Natural killer cell (primary cell): ENCODE results near the gene HIGD1C. TPM values are rescaled to one million over a fixed set of nuclear protein-coding genes. Genes with fewer than 3 reads are reported as not detected.
"Not testable (repeated sequence)": the region's sequence is repeated elsewhere in the genome, so short reads cannot be mapped to it uniquely, and the experiment has no call there.

ENCODE experiments used
- ATAC-seq, 3 donors: fragments of 150-1000 bp in 2 of 3; fragments of 200-7000 bp in 1 of 3; cut with Tn5 transposase; 1 replicate in 1 of 3; 2 replicates in 2 of 3; pipeline ENCODE4 v1.10.0; 2021; ENCODE audit warnings: mild to moderate bottlenecking in 2 of 3, moderate library complexity in 2 of 3
- DNase-seq, 2 donors: peaks; one replicate each; pipeline versions ENCODE4 v3.0.0 to v3.0.0-alpha.2; 2013 to 2021; ENCODE audit warnings: mixed read lengths in 1 of 2
- H3K27ac ChIP-seq: one replicate; pipeline ENCODE4 v1.5.1; 2013; ENCODE audit warnings: mild to moderate bottlenecking, low read length
- H3K27me3 ChIP-seq: one replicate; pipeline ENCODE4 v1.6.1; 2013; ENCODE audit warnings: low read length; ENCODE audit not compliant: control insufficient read depth, insufficient read depth
- H3K36me3 ChIP-seq: one replicate; pipeline ENCODE4 v1.6.1; 2013; ENCODE audit warnings: low read length; ENCODE audit not compliant: control insufficient read depth, insufficient read depth
- H3K4me1 ChIP-seq: one replicate; pipeline ENCODE4 v1.6.1; 2013; ENCODE audit warnings: low read length; ENCODE audit not compliant: control insufficient read depth, insufficient read depth
- H3K4me3 ChIP-seq: one replicate; pipeline ENCODE4 v1.5.1; 2013; ENCODE audit warnings: low read length
- H3K9me3 ChIP-seq: one replicate; pipeline ENCODE4 v1.6.1; 2013; ENCODE audit warnings: low read length; ENCODE audit not compliant: control insufficient read depth, insufficient read depth
- H3K27ac Mint-ChIP-seq, 2 donors: one replicate each; pipeline ENCODE4 v1.8.0; 2022; ENCODE audit warnings: mild to moderate bottlenecking in 2 of 2, mixed read lengths in 2 of 2, moderate library complexity in 1 of 2
- H3K27me3 Mint-ChIP-seq, 2 donors: one replicate each; pipeline ENCODE4 v1.8.0; 2022; ENCODE audit warnings: low read depth in 2 of 2, mixed read lengths in 2 of 2
- H3K36me3 Mint-ChIP-seq: one replicate; pipeline ENCODE4 v1.8.0; 2022; ENCODE audit warnings: mixed read lengths
- H3K4me1 Mint-ChIP-seq, 2 donors: one replicate each; pipeline ENCODE4 v1.8.0; 2022; ENCODE audit warnings: mixed read lengths in 2 of 2
- H3K4me3 Mint-ChIP-seq: one replicate; pipeline ENCODE4 v1.8.0; 2022; ENCODE audit warnings: mild to moderate bottlenecking, moderate library complexity, mixed read lengths
- H3K9me3 Mint-ChIP-seq, 2 donors: one replicate each; pipeline ENCODE4 v1.8.0; 2022; ENCODE audit warnings: mixed read lengths in 2 of 2
- CTCF ChIP-seq: fragments of 200-600 bp; IDR thresholded peaks from one replicate; pipeline ENCODE4 v1.8.0; 2022; ENCODE audit warnings: antibody characterized with exemption
- WGBS: methylation state at CpG from one replicate; pipeline ENCODE4 v1.1.7; 2013; ENCODE audit warnings: missing lambda C conversion rate; ENCODE audit not compliant: insufficient coverage; 5-methylcytosine and 5-hydroxymethylcytosine counted together
- intact Hi-C: fragments of 100-400 bp; cut with micrococcal nuclease; formaldehyde crosslinking; loops from one replicate; pipeline ENCODE4 v1.14.2; 2022
- total RNA-seq, 4 donors: library from RNA; stranded (reverse); fragments of 120-200 nt in 1 of 4; gene quantifications; one replicate each; pipeline versions ENCODE4 v1.2.3 to v1.2.4, GENCODE V29; 2013 to 2022

The HIGD1C gene
- total RNA-seq, 3 donors from 2014 or later (not counting 1 experiment from before 2014, with no cell fraction given), result not detected

DNA sequence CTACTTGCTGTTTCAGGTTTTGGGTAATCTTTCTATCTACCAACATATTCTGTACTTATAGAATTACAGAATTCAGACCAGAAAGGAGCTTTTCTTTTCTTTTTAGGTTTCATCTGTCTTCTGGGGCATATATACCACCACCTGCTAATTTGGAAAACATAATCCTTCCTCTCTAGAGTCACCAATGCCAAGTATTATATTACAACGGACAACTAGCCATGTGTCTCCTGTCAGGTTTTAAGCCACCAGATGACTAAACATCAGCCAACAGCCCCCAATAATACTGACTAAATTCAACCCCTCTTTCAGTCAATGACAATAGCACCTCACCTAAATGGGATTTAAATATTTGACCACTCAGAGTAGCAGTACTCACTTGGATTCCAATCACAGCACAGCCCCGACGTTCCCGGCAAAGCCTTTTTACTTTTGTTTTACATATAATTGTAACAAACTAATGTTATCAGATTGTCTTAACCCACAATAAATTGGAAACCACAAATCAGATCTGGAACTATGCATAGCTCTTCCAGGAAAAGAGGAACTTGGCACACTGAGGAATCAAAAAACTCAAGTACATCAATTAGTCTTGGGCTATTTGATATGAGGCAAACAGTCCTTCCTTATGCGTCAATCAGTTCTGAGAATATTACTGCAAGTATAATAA is 60.4 kb downstream of the HIGD1C start:
- TF ChIP-seq CTCF, result no peak
- WGBS, result 74% methylated on average over 5 of the region's 5 CpGs
- no peak overlapping the region for H3K4me3 Mint-ChIP-seq
- ATAC-seq (peak in 1 of 3 donors; percentile 50), DNase-seq (no peak)
- Histone ChIP-seq H3K4me1 (no peaks in the 10 kb centered on the region), H3K4me3 (no peak overlapping the region), H3K27ac (no peak overlapping the region), H3K36me3 (peaks cover 4% of the 10 kb centered on the region), H3K9me3 (no peaks in the 10 kb centered on the region), H3K27me3 (no peaks in the 10 kb centered on the region)
- H3K4me1 Mint-ChIP-seq, result peaks cover 6 to 8% of the 10 kb centered on the region in 2 donors
- no peaks in the 10 kb centered on the region for H3K27me3 Mint-ChIP-seq
- no peak overlapping the region for H3K27ac Mint-ChIP-seq
- H3K9me3 Mint-ChIP-seq, result no peaks in the 10 kb centered on the region
- H3K36me3 Mint-ChIP-seq, result no peaks in the 10 kb centered on the region
- intact Hi-C loops, result no loop called here

GRCh38 chr12:51013441-51013840 is 61.1 kb downstream of the HIGD1C start:
- Mint-ChIP-seq H3K9me3 (no peaks in the 10 kb centered on the region), H3K27me3 (no peaks in the 10 kb centered on the region), H3K27ac (no peak overlapping the region), H3K36me3 (no peaks in the 10 kb centered on the region), H3K4me1 (peaks cover 6 to 8% of the 10 kb centered on the region in 2 donors), H3K4me3 (no peak overlapping the region)
- H3K27me3 ChIP-seq, result no peaks in the 10 kb centered on the region
- H3K4me1 ChIP-seq, result no peaks in the 10 kb centered on the region
- no peak overlapping the region for H3K27ac ChIP-seq
- TF ChIP-seq CTCF, result no peak
- H3K9me3 ChIP-seq, result no peaks in the 10 kb centered on the region
- DNase-seq (no peak), ATAC-seq (no peak)
- no peak overlapping the region for H3K4me3 ChIP-seq
- intact Hi-C loops, result no loop called here
- no peaks in the 10 kb centered on the region for H3K36me3 ChIP-seq
- WGBS, result 98% methylated on average over 7 of the region's 7 CpGs

DNA sequence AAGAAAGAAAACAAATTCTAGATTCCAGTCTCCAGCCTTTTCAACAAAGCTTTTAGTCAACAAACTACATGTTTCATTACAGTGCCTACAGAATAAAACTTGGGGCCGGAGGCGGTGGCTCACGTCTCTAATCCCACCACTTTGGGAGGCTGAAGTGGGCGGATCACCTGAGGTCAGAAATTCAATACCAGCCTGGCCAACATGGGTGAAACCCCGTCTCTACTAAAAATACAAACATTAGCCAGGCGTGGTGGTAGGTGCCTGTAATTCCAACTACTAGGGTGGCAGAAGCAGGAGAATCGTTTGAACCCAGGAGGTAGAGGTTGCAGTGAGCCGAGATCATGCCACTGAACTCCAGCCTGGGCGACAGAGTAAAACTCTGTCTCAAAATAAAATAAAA is 62.1 kb downstream of the HIGD1C start:
- H3K27ac Mint-ChIP-seq, H3K9me3 Mint-ChIP-seq, H3K27me3 Mint-ChIP-seq, ATAC-seq, H3K4me1 ChIP-seq, H3K4me3 Mint-ChIP-seq, H3K9me3 ChIP-seq, H3K36me3 Mint-ChIP-seq, H3K4me3 ChIP-seq, intact Hi-C loops, H3K27ac ChIP-seq, H3K4me1 Mint-ChIP-seq, DNase-seq, H3K27me3 ChIP-seq, H3K36me3 ChIP-seq: not testable (repeated sequence)
- WGBS, result 92% methylated on average over 7 of the region's 9 CpGs

DNA sequence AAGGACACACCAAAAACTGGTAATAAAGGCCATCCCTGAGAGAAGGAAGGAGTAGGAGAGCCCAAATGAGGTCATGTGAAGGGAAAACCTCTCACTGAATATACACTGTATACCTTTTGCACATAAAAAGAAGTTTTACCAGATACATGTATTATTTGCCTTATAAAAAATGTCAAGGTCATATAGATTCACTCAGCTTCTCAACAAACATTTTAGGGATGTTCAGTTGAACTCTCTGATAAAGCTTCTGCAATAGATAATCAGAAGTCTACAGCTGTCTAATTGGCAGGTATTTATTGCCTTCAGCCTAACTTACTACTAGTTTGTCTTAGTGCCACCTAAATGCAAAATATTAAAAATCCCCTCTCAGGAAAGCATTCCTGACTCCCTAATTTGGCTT is 65.1 kb downstream of the HIGD1C start:
- Mint-ChIP-seq H3K4me1 (peaks cover 18 to 19% of the 10 kb centered on the region in 2 donors), H3K27ac (no peak overlapping the region), H3K9me3 (no peaks in the 10 kb centered on the region), H3K36me3 (no peaks in the 10 kb centered on the region), H3K4me3 (no peak overlapping the region), H3K27me3 (no peaks in the 10 kb centered on the region)
- H3K27me3 ChIP-seq, result no peaks in the 10 kb centered on the region
- DNase-seq, result no peak
- H3K9me3 ChIP-seq, result no peaks in the 10 kb centered on the region
- H3K27ac ChIP-seq, result no peak overlapping the region
- intact Hi-C loops, result no loop called here
- H3K4me3 ChIP-seq, result no peak overlapping the region
- no peak for TF ChIP-seq CTCF
- no peaks in the 10 kb centered on the region for H3K36me3 ChIP-seq
- H3K4me1 ChIP-seq, result peaks cover 13% of the 10 kb centered on the region
- ATAC-seq, result no peak
